Gastroesophageal sphincter (tissue), 4 donors: ENCODE results near the gene MXD1. TPM values are rescaled to one million over a fixed set of nuclear protein-coding genes. Genes with fewer than 3 reads are reported as not detected.

Experiments used
- ATAC-seq: fragments of 150-250 bp; one replicate; pipeline ENCODE4 v1.9.1; 2016; ENCODE audit warnings: mild to moderate bottlenecking, moderate library complexity
- H3K27ac ChIP-seq, 4 donors: fragments of 200-600 bp; sonication (generic) in 3 of 4; 1 replicate in 3 of 4; 2 replicates in 1 of 4; pipeline ENCODE4 v1.5.1; 2016 to 2019
- H3K27me3 ChIP-seq: fragments of 200-600 bp; sonication (generic); one replicate; pipeline ENCODE4 v1.5.1; 2019
- H3K36me3 ChIP-seq, 2 donors: fragments of 200-600 bp; sonication (generic); one replicate each; pipeline ENCODE4 v1.5.1; 2019; ENCODE audit warnings: control low read depth in 1 of 2
- H3K4me1 ChIP-seq, 3 donors: fragments of 200-600 bp; sonication (generic); 1 replicate in 2 of 3; 2 replicates in 1 of 3; pipeline ENCODE4 v1.5.1; 2016 to 2019; ENCODE audit warnings: control low read depth in 2 of 3
- H3K4me3 ChIP-seq, 2 donors: fragments of 200-600 bp; sonication (generic); one replicate each; pipeline ENCODE4 v1.5.1; 2019; ENCODE audit warnings: mild to moderate bottlenecking in 1 of 2, moderate library complexity in 1 of 2
- H3K9me3 ChIP-seq, 3 donors: fragments of 200-600 bp; sonication (generic); one replicate each; pipeline ENCODE4 v1.5.1; 2017 to 2019; ENCODE audit warnings: control low read depth in 2 of 3
- CTCF ChIP-seq, 4 experiments: fragments of 200-600 bp in 2 of 4; fragments of 450-650 bp in 2 of 4; sonication (generic) in 1 of 4; IDR thresholded peaks; one replicate each; pipeline ENCODE4 v1.5.1; 2017 to 2019; ENCODE audit warnings: antibody characterized with exemption in 4 of 4, mild to moderate bottlenecking in 2 of 4, moderate library complexity in 2 of 4
- EP300 ChIP-seq: sonication (generic); formaldehyde crosslinking; IDR thresholded peaks from one replicate; pipeline ENCODE4 v1.6.1; 2017; ENCODE audit warnings: antibody characterized with exemption, mild to moderate bottlenecking
- POLR2A ChIP-seq, 2 donors: fragments of 450-650 bp; IDR thresholded peaks; one replicate each; pipeline ENCODE4 v1.6.1; 2017; ENCODE audit warnings: antibody characterized with exemption in 2 of 2, mild to moderate bottlenecking in 2 of 2, moderate library complexity in 1 of 2
- POLR2AphosphoS5 ChIP-seq: sonication (generic); formaldehyde crosslinking; IDR thresholded peaks from one replicate; pipeline ENCODE4 v1.6.1; 2017; ENCODE audit warnings: antibody characterized with exemption
- WGBS, 2 donors: methylation state at CpG; one replicate each; pipeline ENCODE4 v1.1.5; 2018; ENCODE audit warnings: low coverage in 1 of 2; 5-methylcytosine and 5-hydroxymethylcytosine counted together
- small RNA-seq, 4 donors: library from RNA; depleted of rRNA; stranded (forward); fragments of <200 nt; gene quantifications; one replicate each; pipeline ENCODE3, GENCODE V24; 2016
- total RNA-seq, 4 donors: library from RNA; depleted of rRNA; stranded (reverse); fragments of >200 nt; gene quantifications; one replicate each; pipeline ENCODE4 v1.1.0, GENCODE V29; 2016

Gene MXD1
- total RNA-seq, 4 donors from 2014 or later = 10.5 to 15.6 (median 13.3) TPM

- no peak for ATAC-seq
- no peak overlapping the region for H3K4me3 ChIP-seq
- H3K4me1 ChIP-seq = no peaks in the 10 kb centered on the region
- 46% methylated on average over 2 of the region's 3 CpGs; no CpG with 5 or more reads in 1 of the 2 donors for WGBS, 2 donors
- no peaks in the 10 kb centered on the region for H3K9me3 ChIP-seq
- TF ChIP-seq POLR2AphosphoS5 (no peak), POLR2A (IDR thresholded peaks at IDR 0.05) (no peak), EP300 (no peak), CTCF (IDR thresholded peaks at IDR 0.05) (no peak)
- peaks cover 0 to 15% of the 10 kb centered on the region in 2 donors for H3K36me3 ChIP-seq
- H3K27me3 ChIP-seq = no peaks in the 10 kb centered on the region
- no peak overlapping the region for H3K27ac ChIP-seq
Observed at GRCh38 chr2:69989009-69989408, 74.1 kb downstream of the MXD1 start.

DNA sequence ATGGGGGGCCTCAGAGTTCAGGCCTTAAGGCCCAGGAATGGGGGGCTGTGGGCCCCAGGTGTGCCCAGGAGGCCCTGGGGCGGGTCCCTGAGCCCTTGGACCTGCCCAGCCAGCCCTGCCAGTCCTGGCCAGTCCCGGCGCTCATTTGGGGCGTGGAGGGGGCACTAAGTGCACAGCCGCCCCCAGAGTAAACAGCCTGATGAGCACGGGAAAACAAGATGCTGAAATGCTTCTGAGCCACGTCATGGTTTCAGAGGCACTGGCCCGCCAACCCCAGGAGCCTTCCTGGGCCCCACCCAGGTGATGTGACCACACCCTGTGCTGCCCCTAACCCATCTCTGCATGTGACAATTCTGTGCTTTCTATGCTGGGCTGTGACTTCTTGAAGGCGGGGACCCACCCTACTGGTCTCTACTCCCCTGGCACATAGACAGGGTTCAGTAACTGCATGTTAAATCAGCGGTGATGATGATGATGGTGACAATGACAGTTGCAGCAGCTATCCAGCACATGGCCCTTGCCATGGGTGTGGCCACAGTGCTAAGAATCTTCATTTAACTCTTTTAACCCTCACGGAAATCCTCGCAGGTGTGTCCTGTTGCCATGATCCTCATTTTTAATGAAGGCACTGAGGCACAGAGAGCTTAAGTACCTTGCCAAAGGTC lies 74.7 kb downstream of the MXD1 start:
- 100% methylated on average over 3 of the region's 12 CpGs; no CpG with 5 or more reads in 1 of the 2 donors for WGBS, 2 donors
- Histone ChIP-seq H3K27me3 (no peaks in the 10 kb centered on the region), H3K4me1 (no peaks in the 10 kb centered on the region), H3K4me3 (no peak overlapping the region), H3K36me3 (peaks cover 0 to 21% of the 10 kb centered on the region in 2 donors), H3K27ac (no peak overlapping the region), H3K9me3 (no peaks in the 10 kb centered on the region)
- TF ChIP-seq POLR2AphosphoS5 (no peak), EP300 (no peak), CTCF (IDR thresholded peaks at IDR 0.05) (no peak), POLR2A (IDR thresholded peaks at IDR 0.05) (no peak)
- ATAC-seq = no peak

Small RNA genes lying within 50 kb of the gene (small RNA-seq; reads per million reads assigned to genes)
- 0 reads per million in 4 donors for gene RPL23AP92

Other genes starting within 250 kb of the MXD1 start
- 10 to 100 TPM; 49.0 to 66.8 (median 58.1) TPM for gene ANXA4, start 173.0 kb upstream of the MXD1 start, total RNA-seq
- 10 to 100 TPM; 10.6 to 14.8 (median 13.0) TPM for gene GMCL1, start 85.4 kb upstream of the MXD1 start, total RNA-seq
- 10 to 100 TPM; 59.4 to 87.8 (median 75.9) TPM for gene SNRNP27, start 21.2 kb upstream of the MXD1 start, total RNA-seq
- gene ASPRV1, start 46.5 kb downstream of the MXD1 start, total RNA-seq = 1 to 10 TPM; 1.0 to 1.4 (median 1.3) TPM
- 100 to 1,000 TPM; 117 to 222 (median 167) TPM for gene PCBP1, start 172.4 kb downstream of the MXD1 start, total RNA-seq